ENCODE data around the gene SPO11. TPM values are rescaled to one million over a fixed set of nuclear protein-coding genes. Genes with fewer than 3 reads are reported as not detected.

Gene SPO11
- total and polyA plus RNA-seq, 4 donors = not detected

GRCh38 chr20:57330998-57331397 lies 1.4 kb downstream of the SPO11 start:
- ATAC-seq (ENCODE audit: insufficient read depth, low FRiP score) (no peak), DNase-seq (peak; percentile 41 to 89 (median 77))
- H3K4me3 ChIP-seq = no peak overlapping the region

GRCh38 chr20:57332105-57333089 lies 2.8 kb downstream of the SPO11 start:
- Histone ChIP-seq H3K4me1 (ENCODE audit: control insufficient read depth in 5 of 5, insufficient read depth in 5 of 5, low read length in 5 of 5) (peaks cover 0 to 2% (median 0%) of the 10 kb centered on the region in 5 donors), H3K9ac (ENCODE audit: insufficient read depth in 1 of 2, low read length in 2 of 2) (no peak overlapping the region), H3K36me3 (ENCODE audit: control insufficient read depth in 4 of 4, insufficient read depth in 4 of 4, low read length in 4 of 4) (no peaks in the 10 kb centered on the region), H3K27me3 (ENCODE audit: control insufficient read depth in 3 of 3, insufficient read depth in 3 of 3, low read length in 2 of 3) (peaks cover 0 to 14% (median 4%) of the 10 kb centered on the region in 3 donors), H3K4me3 (no peak overlapping the region), H3K9me3 (ENCODE audit: control insufficient read depth in 4 of 4, insufficient read depth in 3 of 4, low read length in 3 of 4) (no peaks in the 10 kb centered on the region), H3K27ac (ENCODE audit: low read depth in 1 of 2, low read length in 1 of 2) (no peak overlapping the region)
- DNase-seq = no peak
- ATAC-seq (ENCODE audit: insufficient read depth, low FRiP score) = no peak
- TF ChIP-seq CTCF (IDR thresholded peaks at IDR 0.05; ENCODE audit: control extremely low read depth, extremely low read depth) = no peak
- 55 to 62% methylated on average over 1 of the region's 1 CpG for WGBS, 2 donors

More at GRCh38 chr20:57330998-57331397, 1.4 kb downstream of the SPO11 start:
- no peak overlapping the region for H3K27ac ChIP-seq (ENCODE audit: low read depth in 1 of 2, low read length in 1 of 2)
- WGBS, 2 donors = 35 to 62% methylated on average over 8 of the region's 8 CpGs
- H3K27me3 ChIP-seq (ENCODE audit: control insufficient read depth in 3 of 3, insufficient read depth in 3 of 3, low read length in 2 of 3) = peaks cover 0 to 14% (median 4%) of the 10 kb centered on the region in 3 donors
- peaks cover 0 to 2% (median 0%) of the 10 kb centered on the region in 5 donors for H3K4me1 ChIP-seq (ENCODE audit: control insufficient read depth in 5 of 5, insufficient read depth in 5 of 5, low read length in 5 of 5)
- H3K36me3 ChIP-seq (ENCODE audit: control insufficient read depth in 4 of 4, insufficient read depth in 4 of 4, low read length in 4 of 4) = no peaks in the 10 kb centered on the region
- no peaks in the 10 kb centered on the region for H3K9me3 ChIP-seq (ENCODE audit: control insufficient read depth in 4 of 4, insufficient read depth in 3 of 4, low read length in 3 of 4)
- TF ChIP-seq CTCF (IDR thresholded peaks at IDR 0.05; ENCODE audit: control extremely low read depth, extremely low read depth) = no peak
- H3K9ac ChIP-seq (ENCODE audit: insufficient read depth in 1 of 2, low read length in 2 of 2) = no peak overlapping the region

GRCh38 chr20:57335392-57335791 lies 5.8 kb downstream of the SPO11 start:
- H3K4me3 ChIP-seq = no peak overlapping the region
- H3K9me3 ChIP-seq (ENCODE audit: control insufficient read depth in 4 of 4, insufficient read depth in 3 of 4, low read length in 3 of 4) = no peaks in the 10 kb centered on the region
- H3K27me3 ChIP-seq (ENCODE audit: control insufficient read depth in 3 of 3, insufficient read depth in 3 of 3, low read length in 2 of 3) = peaks cover 0 to 14% (median 1%) of the 10 kb centered on the region in 3 donors
- no peak overlapping the region for H3K9ac ChIP-seq (ENCODE audit: insufficient read depth in 1 of 2, low read length in 2 of 2)
- H3K4me1 ChIP-seq (ENCODE audit: control insufficient read depth in 5 of 5, insufficient read depth in 5 of 5, low read length in 5 of 5) = peaks cover 0 to 2% (median 0%) of the 10 kb centered on the region in 5 donors
- H3K27ac ChIP-seq (ENCODE audit: low read depth in 1 of 2, low read length in 1 of 2) = no peak overlapping the region
- no peak for TF ChIP-seq CTCF (IDR thresholded peaks at IDR 0.05; ENCODE audit: control extremely low read depth, extremely low read depth)
- ATAC-seq (ENCODE audit: insufficient read depth, low FRiP score) = no peak
- DNase-seq = peak in 2 of 3 donors; percentile 66 to 72
- WGBS, 2 donors = 66 to 82% methylated on average over 2 of the region's 2 CpGs
- no peaks in the 10 kb centered on the region for H3K36me3 ChIP-seq (ENCODE audit: control insufficient read depth in 4 of 4, insufficient read depth in 4 of 4, low read length in 4 of 4)

All from lung (tissue), 12 donors.